ENCODE results near the gene SNIP1. TPM values are rescaled to one million over a fixed set of nuclear protein-coding genes. Genes with fewer than 3 reads are reported as not detected.
A peak's percentile ranks its signal among the peaks of the same experiment; 100 is the strongest.

The SNIP1 gene
- total and polyA plus RNA-seq, 2 of the 8 experiments (the other 6 are each of a cell fraction or from before 2014, with no cell fraction given): 3.7 to 15.7 TPM

DNA sequence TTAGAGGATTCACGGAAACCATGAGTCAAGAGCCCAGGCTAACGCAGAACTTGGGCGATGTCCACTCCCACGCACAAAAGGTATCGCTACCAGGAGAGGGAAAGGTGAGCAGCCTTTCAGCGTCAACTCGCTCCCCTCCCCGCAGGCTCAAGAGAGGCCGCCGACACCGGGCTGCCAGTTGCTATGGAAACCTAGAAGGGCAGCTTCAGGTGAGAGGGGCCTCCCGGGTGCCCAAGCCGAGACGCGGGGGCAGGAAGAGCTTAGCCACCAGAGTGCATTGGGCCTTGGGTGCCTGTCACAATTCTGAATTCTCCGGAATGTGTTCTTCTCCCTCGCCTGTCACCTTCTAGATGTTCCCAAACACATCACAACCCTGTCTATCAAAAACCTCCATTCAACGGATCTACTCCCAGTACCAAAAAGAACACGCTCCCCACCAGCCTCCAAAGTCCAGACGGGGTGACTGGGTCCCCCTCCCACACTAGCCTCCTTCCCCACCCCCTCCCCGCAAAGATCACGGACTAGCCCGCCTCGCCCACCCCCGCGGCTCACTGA is 40.2 kb downstream of the SNIP1 start:
- DNase-seq (ENCODE audit: low read depth in 1 of 2, low spot score in 2 of 2): peak in 1 of 2 experiments; percentile 61
- POLR2A ChIA-PET (ENCODE audit: partially characterized antibody): interaction anchor here (0.6 to 2.3 kb wide), 12 partner anchors 11 to 227 kb away, joined by 3 to 15 read pairs (median 3); partner anchors contain the start of genes DNALI1 and ZC3H12A
- TF ChIP-seq TEAD4 (IDR thresholded peaks at IDR 0.05; ENCODE audit: low read depth, low read length) (0 out of 2 replicates have a peak, but pooled peaks have one; percentile 11), RXRA (IDR thresholded peaks at IDR 0.05; ENCODE audit: insufficient read depth, low read depth, low read length) (no peak), CTBP2 (IDR thresholded peaks at IDR 0.05; ENCODE audit: borderline replicate concordance, insufficient read depth, insufficient read length, low read length) (no peak), SAP30 (IDR thresholded peaks at IDR 0.05; ENCODE audit: insufficient read depth, insufficient replicate concordance, low read length) (peak; percentile 88), SIN3A (conservative IDR thresholded peaks at IDR 0.05 in 1 of 2, IDR thresholded peaks at IDR 0.05 in 1 of 2; ENCODE audit: low read depth in 1 of 2, low read length in 2 of 2) (peak; percentile 71 to 72; a peak in 1 of 4 replicates), KDM4A (IDR thresholded peaks at IDR 0.05; ENCODE audit: low read depth, low read length, severe bottlenecking) (no peak)
- TF ChIP-seq, protein P1, sequence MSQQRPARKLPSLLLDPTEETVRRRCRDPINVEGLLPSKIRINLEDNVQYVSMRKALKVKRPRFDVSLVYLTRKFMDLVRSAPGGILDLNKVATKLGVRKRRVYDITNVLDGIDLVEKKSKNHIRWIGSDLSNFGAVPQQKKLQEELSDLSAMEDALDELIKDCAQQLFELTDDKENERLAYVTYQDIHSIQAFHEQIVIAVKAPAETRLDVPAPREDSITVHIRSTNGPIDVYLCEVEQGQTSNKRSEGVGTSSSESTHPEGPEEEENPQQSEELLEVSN (IDR thresholded peaks at IDR 0.05): no peak
- TF ChIP-seq, protein P2, sequence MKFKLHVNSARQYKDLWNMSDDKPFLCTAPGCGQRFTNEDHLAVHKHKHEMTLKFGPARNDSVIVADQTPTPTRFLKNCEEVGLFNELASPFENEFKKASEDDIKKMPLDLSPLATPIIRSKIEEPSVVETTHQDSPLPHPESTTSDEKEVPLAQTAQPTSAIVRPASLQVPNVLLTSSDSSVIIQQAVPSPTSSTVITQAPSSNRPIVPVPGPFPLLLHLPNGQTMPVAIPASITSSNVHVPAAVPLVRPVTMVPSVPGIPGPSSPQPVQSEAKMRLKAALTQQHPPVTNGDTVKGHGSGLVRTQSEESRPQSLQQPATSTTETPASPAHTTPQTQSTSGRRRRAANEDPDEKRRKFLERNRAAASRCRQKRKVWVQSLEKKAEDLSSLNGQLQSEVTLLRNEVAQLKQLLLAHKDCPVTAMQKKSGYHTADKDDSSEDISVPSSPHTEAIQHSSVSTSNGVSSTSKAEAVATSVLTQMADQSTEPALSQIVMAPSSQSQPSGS (IDR thresholded peaks at IDR 0.05; ENCODE audit: low read length): no peak

More for the DNA sequence above, 40.2 kb downstream of the SNIP1 start:
- no peak overlapping the region for H2BK15ac ChIP-seq (ENCODE audit: low read length)
- peaks cover 3 to 7% of the 10 kb centered on the region in 2 experiments for H4K20me1 ChIP-seq (replicated peaks in 1 of 2; ENCODE audit: control insufficient read depth in 1 of 2, insufficient read depth in 2 of 2, low read length in 2 of 2)
- CTCF ChIA-PET (ENCODE audit: partially characterized antibody): interaction anchor here (0.6 to 3.6 kb wide), 11 partner anchors 8 to 430 kb away, joined by 3 to 18 read pairs (median 4); partner anchors contain the start of gene DNALI1
- no peak overlapping the region for H3K14ac ChIP-seq (ENCODE audit: insufficient read length)
- no peak overlapping the region for H4K8ac ChIP-seq (ENCODE audit: extremely low read depth, insufficient read depth, low read length)
- no peak overlapping the region for H2BK12ac ChIP-seq (ENCODE audit: low read depth, low read length)
- H2AK5ac ChIP-seq (ENCODE audit: low read depth, low read length): no peak overlapping the region
- no peak overlapping the region for H2BK5ac ChIP-seq (ENCODE audit: low read depth, low read length)
- H3K4ac ChIP-seq (replicated peaks; ENCODE audit: insufficient read length, low read depth, low read length): no peak overlapping the region
- no peak overlapping the region for H3K56ac ChIP-seq (replicated peaks; ENCODE audit: insufficient read length, low read depth, low read length)
- H3K79me1 ChIP-seq (ENCODE audit: low read depth, low read length): peaks cover 4% of the 10 kb centered on the region
- peaks cover 2 to 13% (median 6%) of the 10 kb centered on the region in 4 experiments; a peak in 4 of 7 replicates for H3K4me1 ChIP-seq (replicated peaks in 1 of 4; ENCODE audit: control insufficient read depth in 3 of 4, insufficient read depth in 4 of 4, low read length in 3 of 4)
- H3K27ac ChIP-seq (ENCODE audit: low read depth, low read length): no peak overlapping the region
- WGBS, 2 experiments (ENCODE audit: extremely low coverage in 1 of 2, insufficient coverage in 1 of 2, insufficient read length in 1 of 2, insufficient replicate concordance in 2 of 2, low coverage in 1 of 2, low lambda C conversion rate in 2 of 2, missing lambda C conversion rate in 1 of 2): 8% methylated on average over 18 of the region's 26 CpGs; no CpG with 5 or more reads in 1 of the 2 experiments
- peaks cover 0 to 18% (median 5%) of the 10 kb centered on the region in 4 experiments; a peak in 6 of 8 replicates for H3K36me3 ChIP-seq (ENCODE audit: control insufficient read depth in 2 of 4, insufficient read depth in 4 of 4, low read length in 3 of 4)
- H3K9me3 ChIP-seq (ENCODE audit: insufficient read depth in 2 of 2, low read depth in 1 of 2, low read length in 1 of 2): no peaks in the 10 kb centered on the region; a peak in 1 of 4 replicates
- no peak overlapping the region for H2BK120ac ChIP-seq (replicated peaks; ENCODE audit: low read depth, low read length)
- peaks cover 3 to 15% of the 10 kb centered on the region in 2 experiments; a peak in 2 of 4 replicates for H3K79me2 ChIP-seq (ENCODE audit: control insufficient read depth in 1 of 2, insufficient read depth in 2 of 2, low read length in 2 of 2)
- H4K91ac ChIP-seq (replicated peaks; ENCODE audit: insufficient read length, low read length): no peak overlapping the region
- no peaks in the 10 kb centered on the region for H3K27me3 ChIP-seq (replicated peaks in 1 of 4; ENCODE audit: control insufficient read depth in 3 of 4, extremely low read depth in 1 of 4, insufficient read depth in 3 of 4, low read length in 3 of 4)
- no peak overlapping the region for H3K23ac ChIP-seq (ENCODE audit: insufficient read length)
- H3K9ac ChIP-seq (replicated peaks in 1 of 4; ENCODE audit: extremely low read depth in 1 of 4, low read depth in 3 of 4, low read length in 3 of 4): no peak overlapping the region
- H2AFZ ChIP-seq (ENCODE audit: low read length): no peak overlapping the region
- peak overlapping the region; percentile 85 to 89 for H3K4me2 ChIP-seq (ENCODE audit: insufficient read depth in 1 of 2, low read depth in 2 of 2, low read length in 2 of 2)
- no peak overlapping the region for H3K18ac ChIP-seq (ENCODE audit: extremely low read depth, low read length)
- no peak overlapping the region for H2BK20ac ChIP-seq (ENCODE audit: low read length)
- H3K23me2 ChIP-seq (ENCODE audit: low read depth, low read length): peaks cover 13% of the 10 kb centered on the region
- H3K4me3 ChIP-seq (ENCODE audit: extremely low read depth in 1 of 4, insufficient read depth in 2 of 4, low read depth in 3 of 4, low read length in 4 of 4): peak overlapping the region; percentile 69 to 97 (median 78)
- FAIRE-seq: no peak
- no peak overlapping the region for H4K5ac ChIP-seq (ENCODE audit: insufficient read length, low read depth, low read length)
